Activated naive CD4-positive, alpha-beta T cell treated with anti-CD3 and anti-CD28 coated beads, Interleukin-2, amount 50 U/mL, for 24 hours (primary cell): Measurements from ENCODE around the gene PFKFB4.
"Not testable (repeated sequence)": the region's sequence is repeated elsewhere in the genome, so short reads cannot be mapped to it uniquely, and the experiment has no call there.

Experiments used
- H3K27ac Mint-ChIP-seq: one replicate; pipeline ENCODE4 v1.8.0; 2021; ENCODE audit warnings: mild to moderate bottlenecking, mixed read lengths
- H3K27me3 Mint-ChIP-seq: one replicate; pipeline ENCODE4 v1.8.0; 2021; ENCODE audit warnings: mixed read lengths
- H3K36me3 Mint-ChIP-seq: one replicate; pipeline ENCODE4 v1.8.0; 2021; ENCODE audit warnings: mixed read lengths
- H3K4me1 Mint-ChIP-seq: one replicate; pipeline ENCODE4 v1.8.0; 2021; ENCODE audit warnings: mixed read lengths
- H3K4me3 Mint-ChIP-seq: one replicate; pipeline ENCODE4 v1.8.0; 2021; ENCODE audit warnings: mild to moderate bottlenecking, mixed read lengths
- H3K9me3 Mint-ChIP-seq: one replicate; pipeline ENCODE4 v1.8.0; 2021; ENCODE audit warnings: mixed read lengths

Gene PFKFB4

GRCh38 chr3:48532271-48532976 lies 24.2 kb downstream of the PFKFB4 start:
- Mint-ChIP-seq H3K4me1 (peaks cover 15% of the 10 kb centered on the region), H3K27me3 (no peaks in the 10 kb centered on the region), H3K4me3 (no peak overlapping the region), H3K36me3 (no peaks in the 10 kb centered on the region), H3K27ac (no peak overlapping the region), H3K9me3 (no peaks in the 10 kb centered on the region)

GRCh38 chr3:48530701-48531100 lies 25.9 kb downstream of the PFKFB4 start:
- not testable (repeated sequence) for H3K27me3 Mint-ChIP-seq, H3K9me3 Mint-ChIP-seq, H3K4me3 Mint-ChIP-seq, H3K27ac Mint-ChIP-seq, H3K36me3 Mint-ChIP-seq
- H3K4me1 Mint-ChIP-seq = peaks cover 15% of the 10 kb centered on the region

- Mint-ChIP-seq H3K4me3 (no peak overlapping the region), H3K4me1 (peaks cover 7% of the 10 kb centered on the region), H3K9me3 (no peaks in the 10 kb centered on the region), H3K27me3 (no peaks in the 10 kb centered on the region), H3K27ac (no peak overlapping the region), H3K36me3 (no peaks in the 10 kb centered on the region)
Measured at GRCh38 chr3:48528754-48529153, 27.8 kb downstream of the PFKFB4 start.

GRCh38 chr3:48528048-48528447 lies 28.6 kb downstream of the PFKFB4 start:
- Mint-ChIP-seq H3K9me3 (no peaks in the 10 kb centered on the region), H3K4me1 (peaks cover 6% of the 10 kb centered on the region), H3K36me3 (no peaks in the 10 kb centered on the region), H3K27me3 (no peaks in the 10 kb centered on the region), H3K27ac (no peak overlapping the region), H3K4me3 (no peak overlapping the region)

GRCh38 chr3:48524970-48525369 lies 31.6 kb downstream of the PFKFB4 start:
- Mint-ChIP-seq H3K27me3 (no peaks in the 10 kb centered on the region), H3K36me3 (no peaks in the 10 kb centered on the region), H3K4me3 (no peak overlapping the region), H3K4me1 (peaks cover 3% of the 10 kb centered on the region), H3K27ac (no peak overlapping the region), H3K9me3 (no peaks in the 10 kb centered on the region)

GRCh38 chr3:48521635-48522034 lies 35.0 kb downstream of the PFKFB4 start:
- Mint-ChIP-seq H3K27me3 (no peaks in the 10 kb centered on the region), H3K4me1 (peaks cover 37% of the 10 kb centered on the region), H3K9me3 (no peaks in the 10 kb centered on the region), H3K36me3 (no peaks in the 10 kb centered on the region), H3K4me3 (no peak overlapping the region), H3K27ac (no peak overlapping the region)

GRCh38 chr3:48519277-48519643 lies 37.3 kb downstream of the PFKFB4 start:
- no peaks in the 10 kb centered on the region for H3K36me3 Mint-ChIP-seq
- peaks cover 59% of the 10 kb centered on the region for H3K4me1 Mint-ChIP-seq
- H3K4me3 Mint-ChIP-seq = no peak overlapping the region
- H3K9me3 Mint-ChIP-seq = no peaks in the 10 kb centered on the region
- H3K27me3 Mint-ChIP-seq = no peaks in the 10 kb centered on the region
- H3K27ac Mint-ChIP-seq = no peak overlapping the region

GRCh38 chr3:48518638-48519276 lies 37.8 kb downstream of the PFKFB4 start:
- H3K27ac Mint-ChIP-seq = peak overlapping the region; percentile 41
- no peaks in the 10 kb centered on the region for H3K36me3 Mint-ChIP-seq
- peak overlapping the region; percentile 47 for H3K4me3 Mint-ChIP-seq
- H3K9me3 Mint-ChIP-seq = no peaks in the 10 kb centered on the region
- no peaks in the 10 kb centered on the region for H3K27me3 Mint-ChIP-seq
- H3K4me1 Mint-ChIP-seq = peaks cover 64% of the 10 kb centered on the region

DNA sequence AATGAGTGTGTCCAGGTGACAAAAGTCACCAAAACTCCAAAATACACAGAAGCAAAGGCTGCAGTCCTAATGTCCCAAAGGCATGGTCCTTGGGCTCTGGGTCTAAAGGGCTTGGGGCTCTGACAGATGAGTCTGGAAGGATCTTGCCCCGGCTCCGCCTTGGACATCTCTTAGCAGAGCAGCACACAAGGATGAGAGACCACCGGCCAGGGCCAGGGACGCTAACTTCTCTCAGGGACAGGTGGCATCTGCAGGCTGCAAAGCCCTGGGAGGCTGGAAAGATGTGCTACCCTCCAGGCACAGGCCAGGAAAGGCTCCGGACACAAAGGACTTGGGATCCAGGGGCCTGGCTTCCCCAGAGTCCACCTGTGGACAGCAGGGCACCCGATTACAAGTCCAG lies 38.5 kb downstream of the PFKFB4 start:
- Mint-ChIP-seq H3K4me1 (peaks cover 65% of the 10 kb centered on the region), H3K9me3 (no peaks in the 10 kb centered on the region), H3K36me3 (no peaks in the 10 kb centered on the region), H3K27ac (no peak overlapping the region), H3K27me3 (no peaks in the 10 kb centered on the region), H3K4me3 (no peak overlapping the region)

DNA sequence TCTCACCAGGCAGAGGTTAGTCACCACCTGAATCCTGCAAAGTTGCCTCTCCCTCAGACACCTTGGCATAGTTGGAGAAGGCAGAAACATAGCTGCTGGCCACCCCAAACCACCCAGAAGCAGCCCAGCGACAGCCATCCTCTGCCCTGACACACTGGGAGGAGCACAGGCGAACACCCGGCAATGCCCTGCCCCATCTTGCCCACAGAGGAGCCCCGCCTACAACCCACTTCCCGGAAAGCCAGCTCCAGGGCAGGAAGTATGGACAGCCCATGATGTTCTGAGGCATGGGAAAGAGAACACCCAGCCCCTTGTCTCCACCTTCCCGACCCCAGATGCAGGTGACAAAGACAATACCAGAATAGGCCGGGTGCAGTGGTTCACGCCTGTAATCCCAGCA lies 40.0 kb downstream of the PFKFB4 start:
- H3K36me3 Mint-ChIP-seq = no peaks in the 10 kb centered on the region
- peaks cover 74% of the 10 kb centered on the region for H3K4me1 Mint-ChIP-seq
- H3K27me3 Mint-ChIP-seq = no peaks in the 10 kb centered on the region
- peak overlapping the region; percentile 7 for H3K4me3 Mint-ChIP-seq
- peak overlapping the region; percentile 80 for H3K27ac Mint-ChIP-seq
- no peaks in the 10 kb centered on the region for H3K9me3 Mint-ChIP-seq

DNA sequence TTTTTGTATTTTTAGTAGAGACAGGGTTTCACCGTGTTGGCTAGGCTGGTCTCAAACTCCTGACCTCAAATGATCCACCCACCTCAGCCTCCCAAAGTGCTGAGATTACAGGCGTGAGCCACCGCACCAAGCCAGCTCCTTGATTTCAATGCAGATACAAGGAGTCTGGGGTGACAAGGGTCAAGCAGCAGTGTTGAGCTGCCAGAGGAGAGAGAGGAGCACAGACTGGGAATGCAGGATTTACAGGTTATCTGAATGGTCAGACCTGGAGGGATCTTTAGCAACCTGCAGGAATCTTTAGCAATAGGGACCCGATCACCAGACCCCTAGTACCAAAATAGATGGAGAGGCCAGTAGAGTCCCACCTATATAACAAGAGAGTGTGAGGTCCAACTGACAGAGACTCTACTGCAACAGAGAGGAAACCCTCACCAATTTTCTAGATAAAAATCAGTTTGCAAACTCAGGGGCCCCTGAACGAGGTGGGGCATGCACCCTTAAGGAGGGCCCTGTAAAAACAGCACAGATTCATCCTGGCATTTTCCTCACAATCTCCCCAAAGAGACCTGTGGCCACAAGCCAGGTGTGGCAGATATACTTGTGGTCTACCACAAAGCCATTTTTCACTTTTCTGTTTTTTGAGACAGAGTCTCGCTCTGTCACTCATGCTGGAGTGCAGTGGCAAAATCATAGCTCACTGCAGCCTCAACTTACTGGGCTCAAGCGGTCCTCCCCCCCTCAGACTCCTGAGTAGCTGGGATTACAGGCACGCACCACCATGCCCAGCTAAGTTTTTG lies 42.0 kb downstream of the PFKFB4 start:
- Mint-ChIP-seq H3K4me1 (peaks cover 75% of the 10 kb centered on the region), H3K9me3 (no peaks in the 10 kb centered on the region), H3K4me3 (peak overlapping the region; percentile 55), H3K27me3 (no peaks in the 10 kb centered on the region), H3K27ac (no peak overlapping the region), H3K36me3 (no peaks in the 10 kb centered on the region)

GRCh38 chr3:48511551-48511950 lies 45.1 kb downstream of the PFKFB4 start:
- Mint-ChIP-seq H3K27ac (no peak overlapping the region), H3K4me1 (peaks cover 60% of the 10 kb centered on the region), H3K36me3 (no peaks in the 10 kb centered on the region), H3K4me3 (no peak overlapping the region), H3K27me3 (no peaks in the 10 kb centered on the region), H3K9me3 (no peaks in the 10 kb centered on the region)

- Mint-ChIP-seq H3K4me3 (peak overlapping the region; percentile 54), H3K27ac (peak overlapping the region; percentile 62), H3K36me3 (no peaks in the 10 kb centered on the region), H3K27me3 (no peaks in the 10 kb centered on the region), H3K4me1 (peaks cover 61% of the 10 kb centered on the region), H3K9me3 (no peaks in the 10 kb centered on the region)
Measured at GRCh38 chr3:48507256-48508061, 49.1 kb downstream of the PFKFB4 start.

GRCh38 chr3:48505968-48506504 lies 50.6 kb downstream of the PFKFB4 start:
- Mint-ChIP-seq H3K4me3 (no peak overlapping the region), H3K4me1 (peaks cover 64% of the 10 kb centered on the region), H3K27me3 (no peaks in the 10 kb centered on the region), H3K36me3 (no peaks in the 10 kb centered on the region), H3K9me3 (no peaks in the 10 kb centered on the region), H3K27ac (no peak overlapping the region)

GRCh38 chr3:48505146-48505545 lies 51.5 kb downstream of the PFKFB4 start:
- Mint-ChIP-seq H3K27me3 (no peaks in the 10 kb centered on the region), H3K36me3 (no peaks in the 10 kb centered on the region), H3K27ac (peak overlapping the region; percentile 72), H3K4me3 (peak overlapping the region; percentile 34), H3K4me1 (peaks cover 65% of the 10 kb centered on the region), H3K9me3 (no peaks in the 10 kb centered on the region)
